Upper lobe of left lung (tissue), 4 donors: ENCODE results near the gene MME.
"Not testable (repeated sequence)": the region's sequence is repeated elsewhere in the genome, so short reads cannot be mapped to it uniquely, and the experiment has no call there.

ENCODE experiments used
- EP300 ChIP-seq, 4 donors: sonication (generic); formaldehyde crosslinking; IDR thresholded peaks; one replicate each; pipeline ENCODE4 v1.5.1; 2017; ENCODE audit warnings: antibody characterized with exemption in 4 of 4, control low read depth in 2 of 4
- POLR2A ChIP-seq, 4 donors: fragments of 450-650 bp; IDR thresholded peaks; one replicate each; pipeline ENCODE4 v1.5.1; 2016 to 2017; ENCODE audit warnings: antibody characterized with exemption in 4 of 4, mild to moderate bottlenecking in 2 of 4
- POLR2AphosphoS5 ChIP-seq, 2 donors: sonication (generic); formaldehyde crosslinking; IDR thresholded peaks; one replicate each; pipeline ENCODE4 v1.5.1; 2017; ENCODE audit warnings: antibody characterized with exemption in 2 of 2
- TF ChIP-seq, protein P1 (sequence below), 6 experiments: fragments of 450-650 bp in 4 of 6; fragments of 200-600 bp in 2 of 6; sonication (generic) in 2 of 6; IDR thresholded peaks; one replicate each; pipeline ENCODE4 v1.5.1; 2016 to 2019; ENCODE audit warnings: antibody characterized with exemption in 6 of 6

DNA sequence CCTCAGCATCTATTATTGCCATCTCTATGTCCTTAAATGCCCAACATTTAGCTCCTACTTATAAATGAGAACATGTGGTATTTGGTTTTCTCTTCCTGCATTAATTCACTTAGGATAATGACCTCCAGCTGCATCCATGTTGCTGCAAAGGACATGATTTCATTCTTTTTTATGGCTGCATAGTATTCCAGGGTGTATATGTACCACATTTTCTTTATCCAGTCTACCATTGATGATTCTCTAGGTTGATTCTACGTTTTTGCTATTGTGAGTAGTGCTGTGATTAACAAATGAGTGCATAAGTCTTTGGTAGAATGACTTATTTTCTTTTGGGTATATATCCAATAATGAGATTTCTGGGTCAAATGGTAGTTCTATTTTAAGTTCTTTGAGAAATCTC lies 54.2 kb downstream of the MME start:
- TF ChIP-seq, protein P1, sequence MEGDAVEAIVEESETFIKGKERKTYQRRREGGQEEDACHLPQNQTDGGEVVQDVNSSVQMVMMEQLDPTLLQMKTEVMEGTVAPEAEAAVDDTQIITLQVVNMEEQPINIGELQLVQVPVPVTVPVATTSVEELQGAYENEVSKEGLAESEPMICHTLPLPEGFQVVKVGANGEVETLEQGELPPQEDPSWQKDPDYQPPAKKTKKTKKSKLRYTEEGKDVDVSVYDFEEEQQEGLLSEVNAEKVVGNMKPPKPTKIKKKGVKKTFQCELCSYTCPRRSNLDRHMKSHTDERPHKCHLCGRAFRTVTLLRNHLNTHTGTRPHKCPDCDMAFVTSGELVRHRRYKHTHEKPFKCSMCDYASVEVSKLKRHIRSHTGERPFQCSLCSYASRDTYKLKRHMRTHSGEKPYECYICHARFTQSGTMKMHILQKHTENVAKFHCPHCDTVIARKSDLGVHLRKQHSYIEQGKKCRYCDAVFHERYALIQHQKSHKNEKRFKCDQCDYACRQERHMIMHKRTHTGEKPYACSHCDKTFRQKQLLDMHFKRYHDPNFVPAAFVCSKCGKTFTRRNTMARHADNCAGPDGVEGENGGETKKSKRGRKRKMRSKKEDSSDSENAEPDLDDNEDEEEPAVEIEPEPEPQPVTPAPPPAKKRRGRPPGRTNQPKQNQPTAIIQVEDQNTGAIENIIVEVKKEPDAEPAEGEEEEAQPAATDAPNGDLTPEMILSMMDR (IDR thresholded peaks at IDR 0.05), result not testable (repeated sequence)
- not testable (repeated sequence) for TF ChIP-seq POLR2AphosphoS5, POLR2A, EP300 (IDR thresholded peaks at IDR 0.05)
